OCI-LY7 (cell line): ENCODE measurements around the gene C3orf52.

Source experiments
- CTCF ChIP-seq: fragments of 200-600 bp; sonication (generic); conservative IDR thresholded peaks from 2 replicates; pipeline ENCODE4 v1.5.1; 2014; ENCODE audit warnings: mild to moderate bottlenecking, antibody characterized with exemption, low read length, moderate library complexity, mixed read lengths
- EZH2phosphoT487 ChIP-seq: fragments of 200-600 bp; sonication (generic); IDR thresholded peaks from 2 replicates; pipeline ENCODE4 v1.6.1; 2018; ENCODE audit warnings: low read depth, borderline replicate concordance, mild to moderate bottlenecking, mixed run types, antibody characterized with exemption, low read length, moderate library complexity, mixed read lengths

GRCh38 chr3:112087746-112088145, 1.6 kb downstream of the C3orf52 start:
- TF ChIP-seq CTCF: no peak
- no peak for TF ChIP-seq EZH2phosphoT487
